22Rv1 (cell line): ENCODE results near the gene TMEM132D.

Experiments used
- H3K27ac ChIP-seq: fragments of 450-650 bp; 2 replicates; pipeline ENCODE4 v1.5.1; 2017
- CTCF ChIP-seq: fragments of 450-650 bp; IDR thresholded peaks from 2 replicates; pipeline ENCODE4 v1.5.1; 2017; ENCODE audit warnings: mild to moderate bottlenecking
- ZFX ChIP-seq: fragments of 450-650 bp; IDR thresholded peaks from 2 replicates; pipeline ENCODE4 v1.6.1; 2017; ENCODE audit warnings: antibody characterized with exemption, borderline replicate concordance

TMEM132D gene

GRCh38 chr12:129467726-129468125 is 436.1 kb downstream of the TMEM132D start:
- TF ChIP-seq ZFX (no peak), CTCF (no peak)

GRCh38 chr12:129467289-129467688 is 436.5 kb downstream of the TMEM132D start:
- no peak overlapping the region for H3K27ac ChIP-seq
- TF ChIP-seq CTCF: no peak
- no peak for TF ChIP-seq ZFX

More at GRCh38 chr12:129467726-129468125, 436.1 kb downstream of the TMEM132D start:
- no peak overlapping the region for H3K27ac ChIP-seq

GRCh38 chr12:129466499-129466898 is 437.3 kb downstream of the TMEM132D start:
- TF ChIP-seq ZFX (no peak), CTCF (no peak)

GRCh38 chr12:129459886-129460285 is 443.9 kb downstream of the TMEM132D start:
- TF ChIP-seq CTCF: no peak
- TF ChIP-seq ZFX: no peak
- H3K27ac ChIP-seq: no peak overlapping the region

More at GRCh38 chr12:129466499-129466898, 437.3 kb downstream of the TMEM132D start:
- H3K27ac ChIP-seq: no peak overlapping the region

GRCh38 chr12:129446696-129447095 is 457.1 kb downstream of the TMEM132D start:
- no peak overlapping the region for H3K27ac ChIP-seq
- TF ChIP-seq ZFX: no peak

GRCh38 chr12:129440278-129440677 is 463.5 kb downstream of the TMEM132D start:
- H3K27ac ChIP-seq: no peak overlapping the region
- TF ChIP-seq ZFX (no peak), CTCF (no peak)

- H3K27ac ChIP-seq: no peak overlapping the region
- TF ChIP-seq CTCF: no peak
- no peak for TF ChIP-seq ZFX
These were observed 469.0 kb downstream of the TMEM132D start for GRCh38 chr12:129434790-129435189.
